Measurements from ENCODE around the gene LCN15. TPM values are rescaled to one million over a fixed set of nuclear protein-coding genes. Genes with fewer than 3 reads are reported as not detected.
"Not testable (repeated sequence)": the region's sequence is repeated elsewhere in the genome, so short reads cannot be mapped to it uniquely, and the experiment has no call there.

Gene LCN15
- total and polyA plus RNA-seq, 9 donors: 0.16 to 4.0 (median 0.68) TPM; not detected in 1

- DNase-seq: no peak
- WGBS (ENCODE audit: insufficient coverage): 85% methylated on average over 9 of the region's 12 CpGs
- H3K27me3 ChIP-seq (ENCODE audit: control insufficient read depth, insufficient read depth, low read length): peaks cover 24% of the 10 kb centered on the region
- H3K4me1 ChIP-seq (ENCODE audit: control insufficient read depth, insufficient read depth, low read length): peaks cover 2% of the 10 kb centered on the region
- no peak overlapping the region for H3K27ac ChIP-seq (ENCODE audit: low read length)
- no peak overlapping the region for H3K4me3 ChIP-seq (ENCODE audit: low read length)
- no peaks in the 10 kb centered on the region for H3K36me3 ChIP-seq (ENCODE audit: control insufficient read depth, insufficient read depth, low read length)
- peaks cover 12% of the 10 kb centered on the region for H3K9me3 ChIP-seq (replicated peaks; ENCODE audit: control insufficient read depth, low read depth, low read length)
Observed at GRCh38 chr9:136774416-136775045, 10.2 kb upstream of the LCN15 start.

DNA sequence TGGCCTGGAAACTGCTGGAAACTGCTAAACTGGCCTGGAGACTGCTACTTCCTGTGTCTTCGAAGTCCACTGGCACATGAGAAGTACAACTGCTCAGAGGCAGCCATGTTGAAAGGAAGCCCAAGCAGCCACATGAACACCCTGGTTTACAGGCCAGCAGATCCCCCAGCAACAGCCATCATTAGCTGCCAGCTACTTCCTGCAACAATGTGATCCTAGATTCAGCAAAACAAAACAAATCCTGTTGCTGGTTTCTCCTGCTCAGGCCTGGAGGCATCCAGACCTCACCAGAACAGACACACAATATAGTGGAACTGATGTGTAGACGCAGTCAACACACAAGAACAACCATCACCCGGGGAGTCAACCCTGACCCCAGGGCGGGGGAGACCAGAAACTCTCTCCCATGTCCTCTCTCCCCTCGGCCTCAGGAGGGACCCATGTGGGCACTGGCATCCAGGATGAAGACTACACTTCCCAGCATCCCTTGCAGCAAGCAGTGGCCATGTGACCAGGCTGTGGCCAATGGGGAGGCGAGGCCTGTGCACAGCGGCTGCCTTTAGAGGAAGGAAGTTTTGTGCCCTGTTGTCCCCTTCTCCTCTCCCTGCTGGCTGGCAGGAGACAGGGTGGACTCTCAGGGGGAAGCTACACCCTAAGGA, 9.2 kb upstream of the LCN15 start:
- DNase-seq: no peak
- Histone ChIP-seq H3K36me3 (ENCODE audit: control insufficient read depth, insufficient read depth, low read length) (no peaks in the 10 kb centered on the region), H3K4me1 (ENCODE audit: control insufficient read depth, insufficient read depth, low read length) (peaks cover 2% of the 10 kb centered on the region), H3K27me3 (ENCODE audit: control insufficient read depth, insufficient read depth, low read length) (peaks cover 17% of the 10 kb centered on the region), H3K9me3 (replicated peaks; ENCODE audit: control insufficient read depth, low read depth, low read length) (peaks cover 12% of the 10 kb centered on the region), H3K4me3 (ENCODE audit: low read length) (no peak overlapping the region), H3K27ac (ENCODE audit: low read length) (no peak overlapping the region)
- 84% methylated on average over 5 of the region's 7 CpGs for WGBS (ENCODE audit: insufficient coverage)

DNA sequence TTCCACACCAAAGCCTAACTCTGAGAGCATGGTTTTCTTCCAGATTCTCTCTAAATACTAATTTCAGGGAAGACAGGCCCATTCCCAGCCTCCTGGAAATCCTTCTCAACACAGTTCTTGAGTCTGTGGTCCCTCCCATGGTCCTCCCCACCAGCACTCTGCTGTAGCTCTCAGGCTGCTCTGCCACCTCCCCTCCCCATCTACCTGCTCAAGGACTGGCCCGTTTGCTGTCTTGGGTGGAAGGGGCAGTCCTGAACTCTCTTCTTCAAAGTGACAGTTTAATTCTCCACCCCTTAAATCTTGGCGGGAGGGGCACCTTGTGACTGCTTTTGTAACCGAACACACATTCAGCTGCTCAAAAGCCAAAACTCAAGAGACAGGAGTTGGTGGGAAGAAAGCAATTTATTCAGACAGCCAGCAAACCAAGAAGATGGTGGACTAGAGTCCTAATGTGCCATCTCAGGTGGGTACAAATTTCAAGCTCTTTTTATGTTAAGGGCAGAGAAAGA, 7.6 kb upstream of the LCN15 start:
- peaks cover 2% of the 10 kb centered on the region for H3K4me1 ChIP-seq (ENCODE audit: control insufficient read depth, insufficient read depth, low read length)
- no CpG with 5 or more reads among the region's 3 CpGs for WGBS (ENCODE audit: insufficient coverage)
- no peaks in the 10 kb centered on the region for H3K36me3 ChIP-seq (ENCODE audit: control insufficient read depth, insufficient read depth, low read length)
- no peak overlapping the region for H3K4me3 ChIP-seq (ENCODE audit: low read length)
- H3K9me3 ChIP-seq (replicated peaks; ENCODE audit: control insufficient read depth, low read depth, low read length): peaks cover 12% of the 10 kb centered on the region
- peaks cover 11% of the 10 kb centered on the region for H3K27me3 ChIP-seq (ENCODE audit: control insufficient read depth, insufficient read depth, low read length)
- H3K27ac ChIP-seq (ENCODE audit: low read length): no peak overlapping the region
- no peak for DNase-seq

GRCh38 chr9:136769710-136770191, 5.4 kb upstream of the LCN15 start:
- Histone ChIP-seq H3K36me3 (ENCODE audit: control insufficient read depth, insufficient read depth, low read length) (no peaks in the 10 kb centered on the region), H3K9me3 (replicated peaks; ENCODE audit: control insufficient read depth, low read depth, low read length) (peaks cover 12% of the 10 kb centered on the region), H3K4me3 (ENCODE audit: low read length) (no peak overlapping the region), H3K4me1 (ENCODE audit: control insufficient read depth, insufficient read depth, low read length) (peaks cover 4% of the 10 kb centered on the region), H3K27me3 (ENCODE audit: control insufficient read depth, insufficient read depth, low read length) (peaks cover 11% of the 10 kb centered on the region), H3K27ac (ENCODE audit: low read length) (no peak overlapping the region)
- WGBS (ENCODE audit: insufficient coverage): 7% methylated on average over 10 of the region's 16 CpGs
- DNase-seq: no peak

DNA sequence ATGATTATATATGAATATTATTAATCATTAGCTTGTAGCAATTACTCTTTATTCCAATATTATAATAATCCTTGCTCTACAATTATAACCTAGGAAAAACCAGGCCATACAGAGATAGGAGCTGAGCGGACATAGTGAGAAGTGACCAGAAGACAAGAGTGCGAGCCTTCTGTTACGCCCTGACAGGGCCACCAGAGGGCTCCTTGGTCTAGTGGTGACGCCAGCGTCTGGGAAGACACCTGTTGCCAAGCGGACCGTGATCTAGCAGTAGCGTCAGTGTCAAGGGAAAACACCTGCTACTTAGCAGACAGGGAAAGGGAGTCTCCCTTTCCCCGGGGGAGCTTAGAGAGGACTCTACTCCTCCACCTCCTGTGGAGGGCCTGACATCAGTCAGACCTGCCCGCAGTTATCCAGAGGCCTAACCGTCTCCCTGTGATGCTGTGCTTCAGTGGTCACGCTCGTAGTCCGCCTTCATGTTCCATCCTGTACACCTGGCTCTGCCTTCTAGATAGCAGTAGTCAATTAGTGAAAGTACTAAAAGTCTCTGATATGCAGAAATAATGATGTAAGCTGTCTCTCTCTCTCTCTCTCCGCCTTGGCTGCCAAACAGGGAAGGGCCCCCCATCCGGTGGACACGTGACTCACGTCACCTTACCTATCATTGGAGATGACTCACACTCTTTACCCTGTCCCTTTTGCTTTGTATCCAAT, 2.2 kb upstream of the LCN15 start:
- H3K27ac ChIP-seq (ENCODE audit: low read length); H3K9me3 ChIP-seq (replicated peaks; ENCODE audit: control insufficient read depth, low read depth, low read length); H3K36me3 ChIP-seq (ENCODE audit: control insufficient read depth, insufficient read depth, low read length); H3K4me3 ChIP-seq (ENCODE audit: low read length); H3K4me1 ChIP-seq (ENCODE audit: control insufficient read depth, insufficient read depth, low read length): not testable (repeated sequence)
- 62% methylated on average over 6 of the region's 18 CpGs for WGBS (ENCODE audit: insufficient coverage)
- peaks cover 13% of the 10 kb centered on the region for H3K27me3 ChIP-seq (ENCODE audit: control insufficient read depth, insufficient read depth, low read length)
- peak; percentile 76 for DNase-seq

GRCh38 chr9:136765745-136766409, 1.6 kb upstream of the LCN15 start:
- H3K4me3 ChIP-seq (ENCODE audit: low read length); H3K27ac ChIP-seq (ENCODE audit: low read length); DNase-seq; H3K36me3 ChIP-seq (ENCODE audit: control insufficient read depth, insufficient read depth, low read length); H3K9me3 ChIP-seq (replicated peaks; ENCODE audit: control insufficient read depth, low read depth, low read length); H3K4me1 ChIP-seq (ENCODE audit: control insufficient read depth, insufficient read depth, low read length): not testable (repeated sequence)
- peaks cover 10% of the 10 kb centered on the region for H3K27me3 ChIP-seq (ENCODE audit: control insufficient read depth, insufficient read depth, low read length)
- WGBS (ENCODE audit: insufficient coverage): 71% methylated on average over 6 of the region's 14 CpGs

DNA sequence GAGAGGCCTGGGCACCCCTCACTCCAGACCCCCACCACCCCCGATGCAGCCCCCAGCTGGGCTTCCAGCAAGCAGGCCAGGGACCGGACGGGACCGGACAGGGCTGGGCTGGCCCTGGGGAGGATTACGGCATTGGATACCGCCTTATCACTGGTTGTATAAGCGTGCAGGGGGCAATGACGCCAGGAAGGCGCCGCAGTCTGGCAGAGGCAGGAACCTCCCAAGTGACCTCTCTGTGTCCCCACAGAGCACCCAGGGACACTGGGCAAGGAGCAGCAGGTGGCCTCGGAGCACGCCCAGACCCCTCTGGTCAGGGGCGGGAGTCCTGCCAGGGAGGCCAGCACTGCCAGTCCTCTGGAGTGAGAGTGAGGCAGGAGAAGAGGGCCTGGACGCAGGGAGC, 723 bp upstream of the LCN15 start:
- peaks cover 13% of the 10 kb centered on the region for H3K27me3 ChIP-seq (ENCODE audit: control insufficient read depth, insufficient read depth, low read length)
- H3K9me3 ChIP-seq (replicated peaks; ENCODE audit: control insufficient read depth, low read depth, low read length): no peaks in the 10 kb centered on the region
- H3K27ac ChIP-seq (ENCODE audit: low read length): no peak overlapping the region
- DNase-seq: no peak
- H3K4me3 ChIP-seq (ENCODE audit: low read length): no peak overlapping the region
- no peaks in the 10 kb centered on the region for H3K36me3 ChIP-seq (ENCODE audit: control insufficient read depth, insufficient read depth, low read length)
- WGBS (ENCODE audit: insufficient coverage): 79% methylated on average over 10 of the region's 14 CpGs
- peaks cover 7% of the 10 kb centered on the region for H3K4me1 ChIP-seq (ENCODE audit: control insufficient read depth, insufficient read depth, low read length)

DNA sequence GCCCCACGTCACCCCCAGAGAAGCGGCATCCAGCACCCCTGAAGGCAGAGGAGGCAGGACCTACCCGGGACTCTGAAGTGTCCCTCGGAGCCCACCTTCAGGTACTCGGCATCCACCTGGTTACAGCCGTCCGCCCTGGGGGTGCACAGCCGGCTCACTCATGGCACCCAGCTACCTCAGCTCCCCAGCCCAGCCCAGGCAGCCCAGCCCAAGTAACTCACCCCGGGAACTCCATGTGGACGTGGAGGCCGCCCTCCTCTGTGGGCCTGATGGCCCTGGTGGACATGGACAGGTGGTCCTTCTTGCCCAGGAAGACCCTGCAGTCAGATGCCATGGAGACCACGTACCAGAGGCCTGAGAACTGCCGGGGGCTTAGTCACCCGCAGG, 676 bp downstream of the LCN15 start:
- WGBS (ENCODE audit: insufficient coverage): 75% methylated on average over 14 of the region's 14 CpGs
- no peak for DNase-seq
- H3K27me3 ChIP-seq (ENCODE audit: control insufficient read depth, insufficient read depth, low read length): peaks cover 13% of the 10 kb centered on the region

GRCh38 chr9:136762915-136763648, 1.2 kb downstream of the LCN15 start:
- Histone ChIP-seq H3K4me1 (ENCODE audit: control insufficient read depth, insufficient read depth, low read length) (peaks cover 17% of the 10 kb centered on the region), H3K27ac (ENCODE audit: low read length) (no peak overlapping the region), H3K36me3 (ENCODE audit: control insufficient read depth, insufficient read depth, low read length) (no peaks in the 10 kb centered on the region), H3K4me3 (ENCODE audit: low read length) (no peak overlapping the region), H3K27me3 (ENCODE audit: control insufficient read depth, insufficient read depth, low read length) (peaks cover 12% of the 10 kb centered on the region), H3K9me3 (replicated peaks; ENCODE audit: control insufficient read depth, low read depth, low read length) (no peaks in the 10 kb centered on the region)
- DNase-seq: peak; percentile 32
- WGBS (ENCODE audit: insufficient coverage): 20% methylated on average over 17 of the region's 37 CpGs

More for the DNA sequence above, 676 bp downstream of the LCN15 start:
- no peak overlapping the region for H3K4me3 ChIP-seq (ENCODE audit: low read length)
- no peaks in the 10 kb centered on the region for H3K9me3 ChIP-seq (replicated peaks; ENCODE audit: control insufficient read depth, low read depth, low read length)
- peaks cover 11% of the 10 kb centered on the region for H3K4me1 ChIP-seq (ENCODE audit: control insufficient read depth, insufficient read depth, low read length)
- no peak overlapping the region for H3K27ac ChIP-seq (ENCODE audit: low read length)
- no peaks in the 10 kb centered on the region for H3K36me3 ChIP-seq (ENCODE audit: control insufficient read depth, insufficient read depth, low read length)
